IPS DF 19.7 (cell line): ENCODE data around the gene PRELID2.
"Not testable (repeated sequence)": the region's sequence is repeated elsewhere in the genome, so short reads cannot be mapped to it uniquely, and the experiment has no call there.

Experiments used
- DNase-seq: peaks from one replicate; pipeline ENCODE4 v3.0.0-alpha.2; 2013; ENCODE audit warnings: low read depth, low spot score

PRELID2 gene

GRCh38 chr5:145834917-145835847, at the start of gene PRELID2:
Gene PRELID2 (minus strand): TSS chr5:145835342. CDS start chr5:145835251, 91 bp downstream.
- peak; percentile 65 for DNase-seq

- DNase-seq, result no peak
Observed at GRCh38 chr5:145874765-145875164, 39.6 kb upstream of the PRELID2 start.

GRCh38 chr5:145872914-145873313, 37.8 kb upstream of the PRELID2 start, which contains the start of gene GRXCR2:
Gene GRXCR2 (minus strand): TSS chr5:145873014. CDS start chr5:145872968, 46 bp downstream.
- DNase-seq, result no peak

- DNase-seq, result no peak
Observed at GRCh38 chr5:145872486-145872885, 37.3 kb upstream of the PRELID2 start.

GRCh38 chr5:145869753-145870152, 34.6 kb upstream of the PRELID2 start:
- DNase-seq, result no peak

GRCh38 chr5:145867806-145868205, 32.7 kb upstream of the PRELID2 start:
- no peak for DNase-seq

GRCh38 chr5:145864432-145864831, 29.3 kb upstream of the PRELID2 start:
- DNase-seq, result not testable (repeated sequence)

- DNase-seq, result no peak
Observed at GRCh38 chr5:145863003-145863402, 27.9 kb upstream of the PRELID2 start.

GRCh38 chr5:145859897-145860296, 24.8 kb upstream of the PRELID2 start:
- no peak for DNase-seq

- no peak for DNase-seq
Observed at GRCh38 chr5:145859453-145859852, 24.3 kb upstream of the PRELID2 start.

GRCh38 chr5:145858959-145859358, 23.8 kb upstream of the PRELID2 start:
- no peak for DNase-seq

- DNase-seq, result peak; percentile 68
Observed at GRCh38 chr5:145856285-145856818, 21.2 kb upstream of the PRELID2 start.

- no peak for DNase-seq
Observed at GRCh38 chr5:145855763-145856267, 20.7 kb upstream of the PRELID2 start.

GRCh38 chr5:145854651-145855258, 19.6 kb upstream of the PRELID2 start:
- DNase-seq, result no peak

GRCh38 chr5:145853781-145854376, 18.7 kb upstream of the PRELID2 start:
- no peak for DNase-seq

- DNase-seq, result no peak
Observed at GRCh38 chr5:145852990-145853389, 17.8 kb upstream of the PRELID2 start.

- no peak for DNase-seq
Observed at GRCh38 chr5:145848854-145849253, 13.7 kb upstream of the PRELID2 start.

- DNase-seq, result no peak
Observed at GRCh38 chr5:145847499-145848497, 12.7 kb upstream of the PRELID2 start.

- no peak for DNase-seq
Observed at GRCh38 chr5:145846081-145846480, 10.9 kb upstream of the PRELID2 start.

- DNase-seq, result no peak
Observed at GRCh38 chr5:145841299-145841698, 6.2 kb upstream of the PRELID2 start.
